ENCODE data around the gene VPS37B.

DNA sequence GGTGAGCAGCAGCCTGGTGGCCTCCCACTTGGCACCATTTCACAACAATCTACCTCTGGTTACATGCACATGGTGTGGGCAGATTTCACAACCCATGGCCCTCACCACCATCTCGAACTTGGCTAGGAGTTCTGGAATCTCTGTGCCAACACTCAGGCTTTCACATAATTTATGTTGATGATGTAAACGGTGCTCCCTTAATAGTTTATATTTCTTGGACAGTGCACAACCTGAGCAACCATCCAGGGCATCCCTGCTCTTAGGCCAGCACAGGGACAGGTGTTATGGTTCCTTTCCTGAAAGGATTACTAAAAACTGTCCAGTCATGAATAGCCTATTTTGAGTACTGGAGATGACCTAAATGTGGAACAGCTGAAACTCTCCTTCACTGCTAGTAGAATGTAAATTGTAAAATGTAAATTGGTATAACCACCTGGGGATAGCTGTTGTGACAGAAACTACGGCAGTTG is 41.7 kb upstream of the VPS37B start:
- TF ChIP-seq, protein P1, sequence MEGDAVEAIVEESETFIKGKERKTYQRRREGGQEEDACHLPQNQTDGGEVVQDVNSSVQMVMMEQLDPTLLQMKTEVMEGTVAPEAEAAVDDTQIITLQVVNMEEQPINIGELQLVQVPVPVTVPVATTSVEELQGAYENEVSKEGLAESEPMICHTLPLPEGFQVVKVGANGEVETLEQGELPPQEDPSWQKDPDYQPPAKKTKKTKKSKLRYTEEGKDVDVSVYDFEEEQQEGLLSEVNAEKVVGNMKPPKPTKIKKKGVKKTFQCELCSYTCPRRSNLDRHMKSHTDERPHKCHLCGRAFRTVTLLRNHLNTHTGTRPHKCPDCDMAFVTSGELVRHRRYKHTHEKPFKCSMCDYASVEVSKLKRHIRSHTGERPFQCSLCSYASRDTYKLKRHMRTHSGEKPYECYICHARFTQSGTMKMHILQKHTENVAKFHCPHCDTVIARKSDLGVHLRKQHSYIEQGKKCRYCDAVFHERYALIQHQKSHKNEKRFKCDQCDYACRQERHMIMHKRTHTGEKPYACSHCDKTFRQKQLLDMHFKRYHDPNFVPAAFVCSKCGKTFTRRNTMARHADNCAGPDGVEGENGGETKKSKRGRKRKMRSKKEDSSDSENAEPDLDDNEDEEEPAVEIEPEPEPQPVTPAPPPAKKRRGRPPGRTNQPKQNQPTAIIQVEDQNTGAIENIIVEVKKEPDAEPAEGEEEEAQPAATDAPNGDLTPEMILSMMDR (IDR thresholded peaks at IDR 0.05; ENCODE audit: low read depth, low read length): no peak
- TF ChIP-seq EZH2phosphoT487 (IDR thresholded peaks at IDR 0.05; ENCODE audit: low read depth): no peak
